HG03097 (cell line): Measurements from ENCODE around the gene EMC10.

Experiments used
- ATAC-seq: cut with Tn5 transposase; IDR thresholded peaks from one replicate; pipeline ENCODE4 v1.9.1; 2021; ENCODE audit not compliant: unreplicated experiment, low FRiP score

EMC10 gene

DNA sequence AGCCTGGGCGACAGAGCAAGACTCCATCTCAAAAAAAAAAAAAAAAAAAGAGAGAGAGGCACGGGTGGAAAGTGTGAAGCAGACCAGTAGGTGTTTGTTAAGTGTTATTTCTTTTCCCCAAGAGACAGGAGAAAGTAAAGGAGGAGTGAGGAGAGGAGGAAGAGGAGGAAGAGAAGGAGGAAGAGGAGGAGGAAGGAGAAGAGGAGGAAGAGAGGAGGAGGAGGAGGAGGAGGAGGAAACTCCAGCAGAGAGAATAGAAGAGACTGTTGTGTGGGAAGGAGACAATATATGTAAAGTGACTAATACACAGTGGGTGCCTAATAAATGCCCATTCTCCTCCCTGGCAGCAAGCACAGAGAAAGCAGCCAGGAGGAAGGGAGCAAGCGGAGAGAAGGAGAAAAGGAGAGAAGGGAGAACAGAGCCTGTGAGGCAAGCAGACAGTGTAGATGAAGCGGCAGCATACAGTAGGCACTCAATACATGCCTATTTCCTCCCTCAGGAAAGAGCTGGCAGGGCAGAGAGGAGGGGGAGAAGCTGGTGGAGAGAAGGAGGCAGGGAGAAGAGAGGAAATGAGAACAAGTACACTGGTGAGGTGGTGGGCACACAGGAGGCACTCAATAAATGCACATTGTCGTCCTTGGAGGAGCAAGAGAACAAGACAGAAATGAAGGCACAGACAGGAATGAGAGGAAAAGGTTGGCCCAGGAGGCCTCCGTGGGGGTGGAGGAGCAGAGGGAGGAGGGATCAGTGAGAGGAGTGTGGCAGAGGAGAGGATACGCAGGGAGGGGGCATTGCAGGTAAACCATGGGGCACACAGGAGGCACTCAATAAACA, 18.1 kb downstream of the EMC10 start:
- no peak for ATAC-seq

DNA sequence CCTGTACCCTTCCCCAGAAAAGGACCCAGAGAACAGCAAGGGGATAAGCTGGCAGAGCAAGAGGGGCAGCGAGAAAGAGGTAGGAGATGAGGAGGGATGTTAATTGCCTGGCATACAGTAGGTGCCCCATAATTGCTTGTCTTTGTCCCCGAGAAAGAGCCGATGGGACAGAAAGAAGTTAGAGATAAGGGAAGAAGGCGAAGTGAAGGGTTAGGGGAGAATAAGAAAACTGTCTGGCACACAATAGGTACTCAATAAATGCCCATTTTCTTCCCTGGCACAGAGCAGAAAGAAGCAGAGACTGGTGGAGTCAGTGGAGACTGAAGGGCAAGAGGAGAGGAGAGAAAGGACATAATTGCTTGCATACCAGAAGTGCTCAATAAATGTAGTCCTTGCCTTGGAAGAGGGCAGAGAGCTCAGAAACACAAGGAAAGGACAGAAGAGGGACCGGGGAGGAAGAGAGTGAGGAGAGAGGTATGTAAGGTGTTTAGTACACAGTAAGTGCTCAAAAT, 18.8 kb downstream of the EMC10 start:
- no peak for ATAC-seq

DNA sequence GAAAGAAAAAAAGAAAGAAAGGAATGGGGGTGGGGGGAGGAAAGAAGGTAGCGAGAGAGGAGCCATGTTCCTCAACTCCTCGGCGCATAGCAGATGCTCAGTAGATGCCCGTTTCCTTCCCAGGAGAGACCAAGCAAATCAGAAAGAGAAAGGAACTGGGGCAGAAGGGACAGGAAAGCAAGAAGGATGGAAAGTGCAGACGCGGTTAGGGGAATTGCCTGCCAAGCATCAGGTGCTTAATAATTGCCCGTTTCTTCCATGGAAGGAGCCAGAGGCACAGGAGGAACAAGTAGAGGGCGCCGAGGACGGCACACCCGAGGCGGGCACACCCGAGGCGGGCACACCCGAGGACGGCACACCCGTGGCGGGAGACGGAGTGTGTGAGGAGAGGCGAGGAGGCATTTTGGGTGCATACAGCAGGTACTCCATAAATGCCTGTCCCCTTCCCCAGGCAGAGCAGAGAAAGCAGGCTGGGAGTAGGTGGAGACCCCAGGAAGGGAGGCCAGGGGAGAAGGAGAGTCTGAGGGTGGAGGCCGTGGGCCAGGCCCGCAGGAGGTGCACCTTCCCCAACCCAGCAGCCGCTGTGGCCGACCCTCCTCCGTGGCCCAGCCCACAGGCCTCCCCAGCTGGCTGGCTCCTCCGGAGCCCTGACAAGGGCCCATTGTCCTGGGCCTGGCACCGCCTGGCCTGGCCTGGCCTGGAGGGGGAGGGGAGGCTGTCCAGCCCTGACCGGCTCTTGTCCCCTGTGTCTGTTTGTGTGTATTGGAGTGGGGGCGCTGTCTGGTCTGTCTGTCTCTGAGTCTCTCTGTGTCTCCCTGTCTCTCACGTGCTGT, 20.1 kb downstream of the EMC10 start:
- no peak for ATAC-seq

DNA sequence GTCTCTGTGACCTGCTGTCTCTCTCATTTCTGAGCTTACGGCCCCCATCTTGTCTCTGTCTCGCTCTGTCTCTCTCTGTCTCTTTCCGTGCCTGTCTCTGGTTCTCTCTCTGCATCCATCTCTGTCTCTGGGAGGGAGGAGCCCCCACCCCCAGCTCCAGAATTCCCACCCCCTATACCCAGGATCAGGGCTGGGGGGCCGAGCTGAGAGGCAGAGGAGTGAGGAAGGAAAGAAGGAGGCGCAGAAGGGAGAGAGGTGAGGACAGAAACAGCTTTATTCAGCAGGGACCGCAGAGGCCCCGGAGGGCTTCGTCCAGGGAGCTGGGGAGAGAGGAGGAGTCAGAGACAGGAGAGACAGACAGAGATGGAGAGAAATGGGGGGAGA, 20.7 kb downstream of the EMC10 start:
- ATAC-seq, result no peak

DNA sequence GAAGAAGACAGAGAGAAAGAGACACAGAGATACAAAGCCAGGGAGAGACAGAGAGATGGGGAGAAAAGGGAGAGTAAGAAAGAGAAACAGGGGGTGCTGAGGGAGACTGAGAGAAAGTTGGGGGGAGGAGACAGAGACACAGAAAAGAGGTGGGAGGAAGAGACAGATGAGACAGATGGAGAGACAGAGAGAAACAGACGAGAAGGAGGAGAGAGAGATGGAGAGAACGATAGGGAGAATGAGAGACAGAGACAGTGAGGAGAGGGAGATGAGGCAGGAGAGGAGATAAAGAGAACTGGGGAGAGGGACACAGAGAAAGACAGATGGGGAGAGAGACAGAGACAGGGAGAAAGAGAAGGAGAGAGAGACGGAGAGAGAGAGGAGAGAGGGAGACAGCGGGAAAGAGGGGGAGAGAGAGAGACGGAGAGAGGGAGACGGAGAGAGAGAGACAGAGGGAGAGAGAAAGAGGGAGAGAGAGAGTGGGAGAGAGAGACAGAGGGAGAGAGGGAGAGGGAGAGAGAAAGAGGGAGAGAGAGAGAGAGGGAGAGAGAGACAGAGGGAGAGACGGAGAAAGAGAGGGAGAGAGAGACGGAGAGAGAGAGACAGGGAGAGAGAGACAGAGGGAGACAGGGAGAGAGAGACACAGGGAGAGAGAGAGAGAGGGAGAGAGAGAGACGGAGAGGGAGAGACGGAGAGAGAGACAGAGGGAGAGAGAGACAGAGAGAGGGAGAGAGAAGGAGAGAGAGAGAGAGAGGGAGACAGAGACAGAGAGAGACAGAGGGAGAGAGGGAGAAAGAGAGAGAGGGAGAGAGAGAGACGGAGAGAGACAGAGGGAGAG, 22.1 kb downstream of the EMC10 start:
- ATAC-seq, result no peak

DNA sequence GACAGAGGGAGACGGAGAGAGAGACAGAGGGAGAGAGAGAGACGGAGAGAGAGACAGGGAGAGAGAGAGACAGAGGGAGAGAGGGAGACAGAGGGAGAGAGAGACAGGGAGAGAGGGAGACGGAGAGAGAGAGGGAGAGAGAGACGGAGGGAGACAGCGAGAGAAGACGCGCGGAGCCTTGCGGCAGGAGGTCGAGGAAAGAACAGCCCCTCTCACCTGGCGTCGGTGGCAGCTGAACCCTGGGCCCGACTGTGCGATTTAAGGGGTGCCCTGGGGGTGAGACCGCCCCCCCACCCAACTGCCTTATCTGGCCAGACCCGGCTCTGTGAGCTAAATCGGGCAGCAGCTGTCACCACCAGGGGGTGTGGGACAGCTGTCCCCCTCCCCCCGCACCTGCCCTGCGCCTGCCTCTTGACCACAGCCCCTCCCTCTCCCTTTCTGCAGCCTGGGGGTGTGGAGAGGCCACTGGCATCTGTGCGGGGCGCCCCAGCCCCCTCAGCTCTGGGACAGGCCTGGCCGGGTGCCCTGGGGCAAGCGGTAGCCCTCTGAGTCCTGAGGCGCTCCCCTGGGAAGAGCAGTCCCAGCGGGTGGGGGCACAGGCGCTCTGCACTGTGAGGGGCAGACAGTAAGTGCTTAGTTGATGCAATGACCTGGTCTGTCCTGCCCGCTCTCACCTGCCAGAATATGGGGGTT, 23.9 kb downstream of the EMC10 start:
- no peak for ATAC-seq

DNA sequence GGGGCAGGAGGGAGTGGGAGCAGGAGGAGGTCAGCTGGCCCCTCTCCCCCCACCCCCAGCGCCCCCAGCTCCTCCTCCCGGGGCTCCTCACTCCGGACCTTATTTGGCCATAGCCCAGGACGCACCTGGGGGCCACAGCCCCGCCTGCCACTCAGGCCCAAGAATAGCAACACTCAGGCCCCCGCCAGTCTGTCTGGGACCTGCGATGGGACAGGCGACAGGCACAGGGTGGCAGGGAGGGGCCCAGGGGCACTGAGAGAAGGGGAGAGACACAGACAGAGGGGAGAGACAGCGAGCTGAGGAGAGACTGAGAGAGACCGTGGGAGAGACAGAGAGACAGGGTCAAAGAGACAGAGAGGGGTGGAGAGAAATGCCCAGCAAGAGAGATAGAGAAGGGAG, 24.4 kb downstream of the EMC10 start:
- no peak for ATAC-seq

DNA sequence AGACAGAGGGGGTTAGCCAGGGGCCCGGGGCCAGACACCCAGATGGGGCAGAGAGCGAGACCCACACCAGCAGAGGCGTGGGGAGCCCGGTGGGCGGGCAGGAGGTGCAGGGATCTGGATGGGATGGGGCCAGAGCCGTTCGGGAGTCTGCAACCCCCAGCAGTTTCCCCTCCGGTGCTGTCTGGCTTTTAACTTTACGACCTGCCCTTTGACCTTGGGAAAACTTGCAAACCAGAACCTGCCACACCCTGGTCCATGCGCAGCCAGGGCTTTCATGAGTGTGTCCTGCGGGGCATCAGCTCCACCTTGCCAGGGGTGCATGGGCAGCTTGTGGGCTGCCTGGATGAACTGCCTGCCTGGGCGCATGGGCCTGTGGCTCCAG, 24.9 kb downstream of the EMC10 start:
- no peak for ATAC-seq

DNA sequence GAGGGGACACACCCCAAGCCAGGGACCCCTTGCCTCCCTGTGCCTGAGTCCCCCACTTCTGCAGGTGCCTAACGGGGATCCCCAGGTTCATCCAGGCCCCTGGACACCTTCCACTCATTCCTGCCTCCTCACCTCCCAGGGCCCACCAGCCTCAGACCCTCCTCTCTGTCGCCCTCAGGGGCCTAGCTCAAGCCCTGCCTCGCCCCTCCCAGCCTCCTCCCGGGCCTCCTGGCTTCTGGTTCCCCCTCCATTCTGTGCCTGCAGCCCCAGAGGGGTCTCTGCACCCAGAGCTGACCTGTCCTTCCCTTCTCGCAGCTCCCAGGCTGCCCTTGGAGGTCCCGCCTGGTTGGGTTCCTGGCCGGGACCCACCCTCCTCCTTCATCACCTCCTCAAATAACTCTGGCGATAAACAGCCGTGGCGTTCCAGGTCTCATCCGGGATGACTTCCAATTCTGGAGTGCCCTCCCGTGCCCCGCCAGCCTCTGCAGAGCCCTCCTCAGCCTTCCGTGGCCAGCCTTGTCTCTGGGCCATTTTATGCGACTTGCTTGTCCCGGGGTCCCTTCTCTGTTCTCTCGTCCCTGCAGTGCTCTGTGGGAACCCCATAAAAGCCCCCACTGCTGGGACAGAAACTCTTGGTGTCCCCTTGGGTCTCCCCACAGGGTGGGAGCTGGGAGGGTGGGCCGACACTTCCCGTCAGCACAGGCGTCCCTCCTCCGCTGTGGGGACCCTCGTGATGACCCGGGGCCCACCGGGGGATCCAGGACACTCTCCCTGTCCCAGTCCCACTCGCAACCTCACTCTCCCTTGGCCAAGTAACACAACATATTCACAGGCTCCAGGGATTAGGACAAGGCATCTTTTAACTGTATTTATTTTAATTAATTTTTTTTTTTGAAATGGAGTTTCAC, 25.5 kb downstream of the EMC10 start:
- no peak for ATAC-seq

DNA sequence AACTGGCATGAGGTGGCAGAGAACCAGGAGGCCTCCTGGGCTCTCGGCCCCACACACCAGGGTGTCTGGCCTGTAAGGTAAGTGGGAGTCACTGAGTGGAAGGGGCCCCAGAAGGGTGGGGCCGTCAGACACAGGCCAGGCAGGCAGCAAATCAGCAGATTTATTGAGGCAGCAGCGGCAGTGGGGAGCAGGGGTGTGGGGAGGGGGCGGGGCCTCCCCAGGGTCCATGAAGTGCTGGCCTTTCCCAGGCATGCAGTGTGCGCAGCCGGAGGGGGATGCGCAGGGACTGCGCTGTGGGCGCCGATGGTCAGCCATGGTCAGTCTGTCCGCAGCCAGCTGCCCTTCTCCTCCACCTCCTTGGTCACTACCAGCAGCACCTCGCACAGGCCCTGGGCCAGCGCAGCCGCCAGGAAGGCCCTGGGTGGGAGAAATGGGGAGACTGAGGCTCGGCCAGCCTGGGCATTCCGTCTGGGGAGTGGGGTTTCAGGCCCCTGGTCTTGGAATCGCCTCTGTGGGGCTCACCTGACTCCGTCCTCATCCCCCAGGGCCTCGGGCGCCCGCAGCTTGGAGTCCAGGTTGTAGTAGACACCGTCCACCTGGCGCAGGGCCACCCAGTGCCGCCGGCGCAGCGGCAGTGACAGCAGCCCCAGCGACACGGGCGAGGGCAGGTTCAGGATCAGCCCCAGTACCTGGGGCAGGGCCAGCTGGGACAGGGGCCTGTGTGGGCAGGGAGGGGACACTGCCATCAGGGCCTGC, 29.7 kb downstream of the EMC10 start:
- ATAC-seq, result no peak

DNA sequence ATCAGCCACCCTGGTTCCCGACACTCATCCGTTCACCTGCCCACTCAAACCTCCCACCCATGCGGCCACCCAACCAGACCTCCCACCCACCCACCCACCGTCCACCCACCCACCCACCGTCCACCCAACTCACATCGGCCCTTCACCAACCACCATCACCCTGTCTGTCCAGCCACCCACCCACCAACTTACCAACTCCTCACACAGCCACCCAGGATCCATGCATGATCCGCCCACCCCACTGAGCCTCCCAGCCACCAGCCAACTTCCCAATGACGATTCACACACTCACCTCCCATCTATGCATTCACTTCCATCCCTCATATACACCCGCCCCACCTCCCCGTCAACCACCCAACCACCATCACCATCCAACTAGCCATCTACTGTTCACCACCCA, 30.4 kb downstream of the EMC10 start:
- no peak for ATAC-seq

DNA sequence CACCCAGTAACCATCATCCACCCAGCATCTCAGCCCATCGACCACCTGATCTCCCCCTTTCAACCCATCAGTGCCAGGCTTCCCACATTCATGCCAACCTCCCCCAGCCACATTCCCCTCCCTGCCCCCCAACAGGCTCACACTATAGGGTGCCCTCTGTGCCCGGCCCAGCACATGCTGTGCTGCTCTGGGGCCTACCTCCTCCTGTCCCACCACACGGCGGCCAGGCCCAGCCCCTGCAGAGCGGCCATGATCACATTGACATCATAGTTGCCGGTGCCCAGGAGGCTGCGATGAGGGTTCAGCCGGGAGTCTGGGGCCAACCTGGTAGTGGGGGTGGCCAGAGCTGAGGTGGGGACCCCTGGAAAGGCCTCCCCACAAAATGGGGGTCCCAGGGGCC, 31.1 kb downstream of the EMC10 start:
- ATAC-seq, result no peak

DNA sequence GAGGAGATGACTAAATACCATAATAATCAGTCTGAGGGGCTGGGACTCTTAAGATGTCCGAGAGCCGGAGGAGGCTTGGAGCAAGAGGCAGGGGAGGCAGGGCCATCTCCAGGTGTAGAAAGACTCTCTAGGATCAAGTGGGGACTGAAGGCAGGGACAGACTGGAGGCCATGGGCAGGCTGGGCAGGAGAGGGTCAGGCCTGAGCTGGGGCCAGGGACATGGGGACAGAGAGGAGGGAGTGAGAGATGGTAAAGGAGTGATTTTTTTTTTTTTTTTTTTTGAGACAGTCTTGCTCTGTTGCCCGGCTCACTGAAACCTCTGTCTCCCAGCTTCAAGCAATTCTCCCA, 32.5 kb downstream of the EMC10 start:
- no peak for ATAC-seq

DNA sequence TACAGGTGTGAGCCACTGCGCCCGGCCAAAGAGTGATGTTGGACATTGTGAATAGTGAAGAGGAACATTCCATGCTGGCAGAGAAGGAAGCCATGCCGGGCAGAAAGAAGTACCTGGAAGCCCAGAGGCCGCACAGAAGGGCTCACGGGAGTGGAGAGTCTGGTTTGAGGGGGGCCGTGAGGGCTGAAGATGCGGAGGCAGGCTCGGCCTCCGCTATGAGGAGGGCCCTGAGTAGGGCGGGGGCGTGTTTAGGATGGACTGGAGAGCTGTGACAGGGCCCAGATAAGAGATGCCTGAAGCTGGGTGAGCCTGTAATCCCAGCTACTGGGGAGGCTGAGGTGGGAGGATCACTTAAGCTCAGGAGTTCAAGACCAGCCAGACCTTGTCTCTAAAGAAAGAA, 33.1 kb downstream of the EMC10 start:
- no peak for ATAC-seq

DNA sequence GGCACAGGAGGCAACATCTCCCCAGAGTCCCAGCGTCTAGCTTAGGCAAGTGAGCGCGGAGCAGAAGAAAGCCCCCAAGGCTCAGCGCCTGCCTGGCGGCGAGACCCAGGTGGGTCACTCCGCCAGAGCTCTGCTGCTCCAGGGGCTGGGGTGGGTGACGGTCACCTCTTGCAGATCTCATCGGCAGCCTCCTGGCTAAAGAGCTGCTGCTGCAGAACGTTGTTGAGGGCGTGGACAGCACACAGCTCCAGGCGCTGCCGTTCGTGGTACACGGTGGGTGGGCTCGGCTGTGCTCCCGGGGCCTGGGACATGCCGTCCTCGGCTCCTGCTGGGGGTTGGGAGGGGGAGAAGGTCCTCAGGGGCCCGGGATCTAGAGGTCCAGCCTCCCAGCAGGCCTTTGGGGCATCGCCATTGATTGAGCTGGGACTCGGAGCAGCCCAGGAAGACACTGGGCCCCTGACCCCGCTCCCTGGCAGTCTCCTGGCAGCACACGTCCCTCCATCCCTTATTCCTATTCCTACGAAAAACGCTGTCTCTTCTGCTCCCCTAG, 33.9 kb downstream of the EMC10 start:
- no peak for ATAC-seq

DNA sequence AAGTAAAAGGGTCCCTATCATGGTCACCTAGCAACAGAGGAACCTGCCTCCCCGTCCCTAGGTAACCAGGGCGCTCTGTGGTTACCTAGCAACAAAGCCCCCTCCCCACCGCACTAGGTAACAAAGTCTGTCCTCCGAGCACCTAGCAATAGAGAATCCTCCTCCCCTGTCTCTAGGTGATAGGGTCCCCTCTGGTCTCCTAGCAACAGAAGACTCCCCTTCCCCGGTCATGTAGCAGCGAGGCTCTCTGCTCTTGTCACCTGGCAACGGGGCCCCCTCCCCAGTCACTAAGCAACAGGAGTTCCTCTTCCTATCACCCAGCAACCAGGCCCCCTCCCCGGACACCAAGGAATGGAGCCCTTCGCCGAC, 34.4 kb downstream of the EMC10 start:
- no peak for ATAC-seq

DNA sequence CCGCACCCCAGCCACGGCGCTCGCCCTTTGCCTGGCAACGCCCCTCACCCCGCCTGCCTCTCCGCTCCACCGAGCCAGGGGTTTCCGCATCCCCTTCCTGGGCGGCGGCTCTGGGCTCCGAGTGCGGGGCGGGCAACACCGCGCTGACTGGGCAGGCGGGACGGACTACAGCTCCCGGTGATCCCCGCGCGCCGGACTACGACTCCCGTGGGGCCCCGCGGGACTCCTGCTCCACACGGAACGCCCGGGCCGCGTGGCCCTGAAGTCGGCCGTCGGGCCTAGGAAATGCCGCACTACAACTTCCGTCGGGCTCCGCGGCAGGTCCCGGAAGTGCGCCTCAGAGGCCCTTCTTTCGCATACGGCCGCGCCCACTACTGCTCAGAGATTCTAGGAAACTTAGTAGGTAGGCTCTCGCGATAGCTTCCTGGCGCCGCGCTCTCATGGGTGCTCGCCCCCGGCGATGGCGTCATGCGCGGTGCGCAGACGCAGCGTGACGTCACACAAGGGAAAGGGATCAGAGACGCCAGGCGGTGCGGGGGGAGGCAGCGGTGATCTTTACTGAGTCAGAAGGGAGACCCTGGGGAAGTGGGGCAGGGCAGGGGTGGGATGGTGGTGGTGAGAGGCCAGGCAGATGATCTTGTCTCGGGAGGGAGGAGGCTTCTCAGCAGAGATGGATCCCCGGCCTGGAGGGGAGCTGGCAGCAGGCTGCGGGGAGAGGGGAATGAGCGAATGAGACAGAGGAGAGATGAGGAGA, 34.9 kb downstream of the EMC10 start, which contains the start of gene JOSD2:
TSS of gene JOSD2 (minus strand) at position 123 of the 754 bp plus-strand sequence. CDS start 760 bp downstream, outside the sequence.
- peak; percentile 91 for ATAC-seq
